ENCODE data around the gene NCKAP1.
"Not testable (repeated sequence)": the region's sequence is repeated elsewhere in the genome, so short reads cannot be mapped to it uniquely, and the experiment has no call there.

NCKAP1 gene

GRCh38 chr2:183009249-183009899, 28.9 kb downstream of the NCKAP1 start:
- no peak for DNase-seq

- DNase-seq, result no peak
These were observed 36.3 kb downstream of the NCKAP1 start for GRCh38 chr2:183001948-183002347.

GRCh38 chr2:183000846-183001245, 37.4 kb downstream of the NCKAP1 start:
- DNase-seq, result no peak

GRCh38 chr2:182999348-183000028, 38.8 kb downstream of the NCKAP1 start:
- no peak for DNase-seq

- no peak for DNase-seq
These were observed 43.9 kb downstream of the NCKAP1 start for GRCh38 chr2:182994228-182994912.

- no peak for DNase-seq
These were observed 55.3 kb downstream of the NCKAP1 start for GRCh38 chr2:182982941-182983340.

- not testable (repeated sequence) for DNase-seq
These were observed 56.8 kb downstream of the NCKAP1 start for GRCh38 chr2:182981475-182981874.

GRCh38 chr2:182980652-182981051, 57.6 kb downstream of the NCKAP1 start:
- no peak for DNase-seq

- peak in 1 of 14 donors; percentile 6 for DNase-seq
These were observed 58.1 kb downstream of the NCKAP1 start for GRCh38 chr2:182980115-182980514.

GRCh38 chr2:182977463-182977862, 60.8 kb downstream of the NCKAP1 start:
- no peak for DNase-seq

GRCh38 chr2:182973441-182974352, 64.6 kb downstream of the NCKAP1 start:
- DNase-seq, result no peak

GRCh38 chr2:182972548-182972942, 65.7 kb downstream of the NCKAP1 start:
- no peak for DNase-seq

GRCh38 chr2:182971820-182972547, 66.3 kb downstream of the NCKAP1 start:
- no peak for DNase-seq

GRCh38 chr2:182970486-182970885, 67.8 kb downstream of the NCKAP1 start:
- DNase-seq, result no peak

- DNase-seq, result peak in 1 of 14 donors; percentile 32
These were observed 69.8 kb downstream of the NCKAP1 start for GRCh38 chr2:182968493-182968892.

- DNase-seq, result not testable (repeated sequence)
These were observed 71.9 kb downstream of the NCKAP1 start for GRCh38 chr2:182966356-182966755.

GRCh38 chr2:182962641-182963040, 75.6 kb downstream of the NCKAP1 start:
- DNase-seq, result no peak

- DNase-seq, result not testable (repeated sequence)
These were observed 77.4 kb downstream of the NCKAP1 start for GRCh38 chr2:182960869-182961268.

GRCh38 chr2:182954789-182955188, 83.5 kb downstream of the NCKAP1 start:
- no peak for DNase-seq

GRCh38 chr2:182952741-182953450, 85.4 kb downstream of the NCKAP1 start:
- DNase-seq, result no peak
